ENCODE results near the gene GIGYF2. TPM values are rescaled to one million over a fixed set of nuclear protein-coding genes. Genes with fewer than 3 reads are reported as not detected.

The GIGYF2 gene
- total and polyA plus RNA-seq, 2 of the 13 experiments (the other 11 are each of a cell fraction or from before 2014, with no cell fraction given): 44.9 to 73.5 TPM

DNA sequence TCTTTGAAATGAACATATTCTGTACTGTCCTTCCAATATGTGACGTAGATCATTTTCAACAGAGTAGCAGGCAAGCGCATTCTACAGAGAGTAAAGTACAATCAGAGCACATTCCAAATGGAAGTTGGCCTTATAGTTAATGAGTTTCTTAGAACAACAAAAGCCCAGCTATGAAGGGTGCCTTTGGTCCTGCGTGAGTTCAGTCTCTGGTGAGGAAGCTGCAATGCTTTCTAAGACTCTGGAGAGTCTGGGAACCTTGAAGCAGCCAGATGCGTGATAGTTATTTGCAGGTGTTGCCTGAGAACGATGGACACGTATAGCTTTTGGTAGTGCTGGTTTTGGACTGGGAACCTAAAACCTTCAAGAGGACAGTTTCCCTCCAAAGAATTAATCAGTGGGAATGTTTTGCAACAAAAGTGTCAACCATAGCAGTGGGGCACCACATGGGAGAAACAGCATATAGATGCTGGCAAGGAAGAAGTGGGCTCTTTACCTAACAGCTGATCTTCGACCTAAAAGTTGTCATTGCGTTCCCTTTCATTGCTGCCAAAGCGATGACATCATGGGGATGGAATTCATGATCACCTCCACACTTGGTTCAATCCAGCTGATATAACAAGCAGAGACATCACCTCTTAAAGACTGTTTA, 163.6 kb downstream of the GIGYF2 start (continued):
- TF ChIP-seq, protein P1, sequence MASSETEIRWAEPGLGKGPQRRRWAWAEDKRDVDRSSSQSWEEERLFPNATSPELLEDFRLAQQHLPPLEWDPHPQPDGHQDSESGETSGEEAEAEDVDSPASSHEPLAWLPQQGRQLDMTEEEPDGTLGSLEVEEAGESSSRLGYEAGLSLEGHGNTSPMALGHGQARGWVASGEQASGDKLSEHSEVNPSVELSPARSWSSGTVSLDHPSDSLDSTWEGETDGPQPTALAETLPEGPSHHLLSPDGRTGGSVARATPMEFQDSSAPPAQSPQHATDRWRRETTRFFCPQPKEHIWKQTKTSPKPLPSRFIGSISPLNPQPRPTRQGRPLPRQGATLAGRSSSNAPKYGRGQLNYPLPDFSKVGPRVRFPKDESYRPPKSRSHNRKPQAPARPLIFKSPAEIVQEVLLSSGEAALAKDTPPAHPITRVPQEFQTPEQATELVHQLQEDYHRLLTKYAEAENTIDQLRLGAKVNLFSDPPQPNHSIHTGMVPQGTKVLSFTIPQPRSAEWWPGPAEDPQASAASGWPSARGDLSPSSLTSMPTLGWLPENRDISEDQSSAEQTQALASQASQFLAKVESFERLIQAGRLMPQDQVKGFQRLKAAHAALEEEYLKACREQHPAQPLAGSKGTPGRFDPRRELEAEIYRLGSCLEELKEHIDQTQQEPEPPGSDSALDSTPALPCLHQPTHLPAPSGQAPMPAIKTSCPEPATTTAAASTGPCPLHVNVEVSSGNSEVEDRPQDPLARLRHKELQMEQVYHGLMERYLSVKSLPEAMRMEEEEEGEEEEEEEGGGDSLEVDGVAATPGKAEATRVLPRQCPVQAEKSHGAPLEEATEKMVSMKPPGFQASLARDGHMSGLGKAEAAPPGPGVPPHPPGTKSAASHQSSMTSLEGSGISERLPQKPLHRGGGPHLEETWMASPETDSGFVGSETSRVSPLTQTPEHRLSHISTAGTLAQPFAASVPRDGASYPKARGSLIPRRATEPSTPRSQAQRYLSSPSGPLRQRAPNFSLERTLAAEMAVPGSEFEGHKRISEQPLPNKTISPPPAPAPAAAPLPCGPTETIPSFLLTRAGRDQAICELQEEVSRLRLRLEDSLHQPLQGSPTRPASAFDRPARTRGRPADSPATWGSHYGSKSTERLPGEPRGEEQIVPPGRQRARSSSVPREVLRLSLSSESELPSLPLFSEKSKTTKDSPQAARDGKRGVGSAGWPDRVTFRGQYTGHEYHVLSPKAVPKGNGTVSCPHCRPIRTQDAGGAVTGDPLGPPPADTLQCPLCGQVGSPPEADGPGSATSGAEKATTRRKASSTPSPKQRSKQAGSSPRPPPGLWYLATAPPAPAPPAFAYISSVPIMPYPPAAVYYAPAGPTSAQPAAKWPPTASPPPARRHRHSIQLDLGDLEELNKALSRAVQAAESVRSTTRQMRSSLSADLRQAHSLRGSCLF (CRISPR knock-in tag; IDR thresholded peaks at IDR 0.05; ENCODE audit: borderline replicate concordance): no peak
- TF ChIP-seq FLYWCH1 (CRISPR knock-in tag; IDR thresholded peaks at IDR 0.05) (no peak), SMYD3 (CRISPR knock-in tag; IDR thresholded peaks at IDR 0.05) (peak; percentile 48; the same call in 1 of the 2 replicates), CENPBD1 (CRISPR knock-in tag; IDR thresholded peaks at IDR 0.05; ENCODE audit: borderline replicate concordance, low read depth) (no peak), ATAD3A (CRISPR knock-in tag; IDR thresholded peaks at IDR 0.05) (no peak), ZNF670 (CRISPR knock-in tag; IDR thresholded peaks at IDR 0.05; ENCODE audit: borderline replicate concordance) (no peak), NR2F1 (CRISPR knock-in tag; IDR thresholded peaks at IDR 0.05) (peak; percentile 20 to 57; a peak in 1 of 4 replicates), ZNF678 (CRISPR knock-in tag; IDR thresholded peaks at IDR 0.05) (no peak), ZNF18 (CRISPR knock-in tag; IDR thresholded peaks at IDR 0.05; ENCODE audit: insufficient replicate concordance) (no peak), ZMYM4 (CRISPR knock-in tag; IDR thresholded peaks at IDR 0.05) (peak; percentile 58), ZNF12 (CRISPR knock-in tag; IDR thresholded peaks at IDR 0.05) (peak; percentile 98), ZNF510 (CRISPR knock-in tag; IDR thresholded peaks at IDR 0.05; ENCODE audit: low read depth) (peak; percentile 44; the same call in 1 of the 2 replicates), ZNF83 (CRISPR knock-in tag; IDR thresholded peaks at IDR 0.05; ENCODE audit: borderline replicate concordance) (no peak), SCMH1 (CRISPR knock-in tag; IDR thresholded peaks at IDR 0.05; ENCODE audit: borderline replicate concordance) (no peak), ZNF703 (CRISPR knock-in tag; IDR thresholded peaks at IDR 0.05; ENCODE audit: borderline replicate concordance) (no peak), NR2F6 (IDR thresholded peaks at IDR 0.05) (0 out of 2 replicates have a peak, but pooled peaks have one; percentile 4), NR2F6 (CRISPR knock-in tag; IDR thresholded peaks at IDR 0.05) (peak; percentile 3), PLSCR1 (CRISPR knock-in tag; IDR thresholded peaks at IDR 0.05; ENCODE audit: borderline replicate concordance) (no peak)
- TF ChIP-seq, protein P2, sequence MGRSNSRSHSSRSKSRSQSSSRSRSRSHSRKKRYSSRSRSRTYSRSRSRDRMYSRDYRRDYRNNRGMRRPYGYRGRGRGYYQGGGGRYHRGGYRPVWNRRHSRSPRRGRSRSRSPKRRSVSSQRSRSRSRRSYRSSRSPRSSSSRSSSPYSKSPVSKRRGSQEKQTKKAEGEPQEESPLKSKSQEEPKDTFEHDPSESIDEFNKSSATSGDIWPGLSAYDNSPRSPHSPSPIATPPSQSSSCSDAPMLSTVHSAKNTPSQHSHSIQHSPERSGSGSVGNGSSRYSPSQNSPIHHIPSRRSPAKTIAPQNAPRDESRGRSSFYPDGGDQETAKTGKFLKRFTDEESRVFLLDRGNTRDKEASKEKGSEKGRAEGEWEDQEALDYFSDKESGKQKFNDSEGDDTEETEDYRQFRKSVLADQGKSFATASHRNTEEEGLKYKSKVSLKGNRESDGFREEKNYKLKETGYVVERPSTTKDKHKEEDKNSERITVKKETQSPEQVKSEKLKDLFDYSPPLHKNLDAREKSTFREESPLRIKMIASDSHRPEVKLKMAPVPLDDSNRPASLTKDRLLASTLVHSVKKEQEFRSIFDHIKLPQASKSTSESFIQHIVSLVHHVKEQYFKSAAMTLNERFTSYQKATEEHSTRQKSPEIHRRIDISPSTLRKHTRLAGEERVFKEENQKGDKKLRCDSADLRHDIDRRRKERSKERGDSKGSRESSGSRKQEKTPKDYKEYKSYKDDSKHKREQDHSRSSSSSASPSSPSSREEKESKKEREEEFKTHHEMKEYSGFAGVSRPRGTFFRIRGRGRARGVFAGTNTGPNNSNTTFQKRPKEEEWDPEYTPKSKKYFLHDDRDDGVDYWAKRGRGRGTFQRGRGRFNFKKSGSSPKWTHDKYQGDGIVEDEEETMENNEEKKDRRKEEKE (IDR thresholded peaks at IDR 0.05): no peak
